DND-41 (cell line): ENCODE measurements around the gene ABCA13.

Source experiments
- EZH2 ChIP-seq: IDR thresholded peaks from 3 replicates; pipeline ENCODE4 v1.6.1; 2012; ENCODE audit warnings: borderline replicate concordance, low read depth, mild to moderate bottlenecking, moderate library complexity, low read length, inconsistent platforms; ENCODE audit not compliant: severe bottlenecking
- TF ChIP-seq, protein P1 (sequence below): IDR thresholded peaks from 2 replicates; pipeline ENCODE4 v1.5.1; 2012; ENCODE audit warnings: borderline replicate concordance, low read length, moderate library complexity, mild to moderate bottlenecking; ENCODE audit not compliant: poor library complexity, severe bottlenecking; ENCODE audit errors: extremely low read depth

DNA sequence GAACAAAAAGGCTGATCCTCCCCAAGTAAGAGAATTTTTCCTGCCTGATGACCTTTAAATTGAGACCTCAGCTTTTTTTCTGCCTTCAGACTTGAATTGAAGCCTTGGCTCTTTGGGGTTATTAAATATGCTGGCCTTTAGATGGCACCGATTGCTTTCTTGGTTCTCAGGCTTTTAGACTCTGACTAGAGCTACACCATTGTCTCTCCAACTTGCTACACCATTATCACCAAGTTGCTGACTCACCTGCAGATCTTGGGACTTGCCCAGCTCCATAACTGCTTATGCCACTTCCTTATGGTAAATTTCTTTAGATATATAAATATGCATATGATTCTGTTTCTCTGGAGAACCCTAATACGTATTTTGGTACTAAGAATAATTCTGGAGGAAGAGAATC is 3.1 kb upstream of the ABCA13 start:
- TF ChIP-seq EZH2: no peak
- TF ChIP-seq, protein P1, sequence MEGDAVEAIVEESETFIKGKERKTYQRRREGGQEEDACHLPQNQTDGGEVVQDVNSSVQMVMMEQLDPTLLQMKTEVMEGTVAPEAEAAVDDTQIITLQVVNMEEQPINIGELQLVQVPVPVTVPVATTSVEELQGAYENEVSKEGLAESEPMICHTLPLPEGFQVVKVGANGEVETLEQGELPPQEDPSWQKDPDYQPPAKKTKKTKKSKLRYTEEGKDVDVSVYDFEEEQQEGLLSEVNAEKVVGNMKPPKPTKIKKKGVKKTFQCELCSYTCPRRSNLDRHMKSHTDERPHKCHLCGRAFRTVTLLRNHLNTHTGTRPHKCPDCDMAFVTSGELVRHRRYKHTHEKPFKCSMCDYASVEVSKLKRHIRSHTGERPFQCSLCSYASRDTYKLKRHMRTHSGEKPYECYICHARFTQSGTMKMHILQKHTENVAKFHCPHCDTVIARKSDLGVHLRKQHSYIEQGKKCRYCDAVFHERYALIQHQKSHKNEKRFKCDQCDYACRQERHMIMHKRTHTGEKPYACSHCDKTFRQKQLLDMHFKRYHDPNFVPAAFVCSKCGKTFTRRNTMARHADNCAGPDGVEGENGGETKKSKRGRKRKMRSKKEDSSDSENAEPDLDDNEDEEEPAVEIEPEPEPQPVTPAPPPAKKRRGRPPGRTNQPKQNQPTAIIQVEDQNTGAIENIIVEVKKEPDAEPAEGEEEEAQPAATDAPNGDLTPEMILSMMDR: no peak
